Stimulated activated memory B cell treated with anti-CD40 and anti-IgM and Interleukin-4, amounts not matched to agents 10 μg/mL and 1 μg/mL and 100 μg/mL, for 72 hours (primary cell): ENCODE data around the gene RAPGEF2.
"Not testable (repeated sequence)": the region's sequence is repeated elsewhere in the genome, so short reads cannot be mapped to it uniquely, and the experiment has no call there.

Experiments
- ATAC-seq: fragments of 150-1000 bp; cut with Tn5 transposase; 2 replicates; pipeline ENCODE4 v1.10.0; 2021
- H3K27ac Mint-ChIP-seq: one replicate; pipeline ENCODE4 v1.8.0; 2022; ENCODE audit warnings: mild to moderate bottlenecking, mixed read lengths
- H3K27me3 Mint-ChIP-seq: one replicate; pipeline ENCODE4 v1.8.0; 2022; ENCODE audit warnings: mixed read lengths
- H3K36me3 Mint-ChIP-seq: one replicate; pipeline ENCODE4 v1.8.0; 2022; ENCODE audit warnings: mixed read lengths
- H3K4me1 Mint-ChIP-seq: one replicate; pipeline ENCODE4 v1.8.0; 2022; ENCODE audit warnings: mixed read lengths
- H3K4me3 Mint-ChIP-seq: one replicate; pipeline ENCODE4 v1.8.0; 2022; ENCODE audit warnings: mild to moderate bottlenecking, moderate library complexity, mixed read lengths
- H3K9me3 Mint-ChIP-seq: one replicate; pipeline ENCODE4 v1.8.0; 2022; ENCODE audit warnings: mixed read lengths

Gene RAPGEF2

GRCh38 chr4:159290321-159291030 lies 187.6 kb downstream of the RAPGEF2 start:
- no peaks in the 10 kb centered on the region for H3K4me1 Mint-ChIP-seq
- no peak for ATAC-seq
- peaks cover 21% of the 10 kb centered on the region for H3K36me3 Mint-ChIP-seq
- no peak overlapping the region for H3K4me3 Mint-ChIP-seq
- no peak overlapping the region for H3K27ac Mint-ChIP-seq
- H3K9me3 Mint-ChIP-seq, result peaks cover 3% of the 10 kb centered on the region
- H3K27me3 Mint-ChIP-seq, result no peaks in the 10 kb centered on the region

GRCh38 chr4:159291176-159291575 lies 188.3 kb downstream of the RAPGEF2 start:
- H3K4me3 Mint-ChIP-seq, result no peak overlapping the region
- no peak for ATAC-seq
- peaks cover 3% of the 10 kb centered on the region for H3K9me3 Mint-ChIP-seq
- no peaks in the 10 kb centered on the region for H3K27me3 Mint-ChIP-seq
- no peak overlapping the region for H3K27ac Mint-ChIP-seq
- peaks cover 17% of the 10 kb centered on the region for H3K36me3 Mint-ChIP-seq
- no peaks in the 10 kb centered on the region for H3K4me1 Mint-ChIP-seq

DNA sequence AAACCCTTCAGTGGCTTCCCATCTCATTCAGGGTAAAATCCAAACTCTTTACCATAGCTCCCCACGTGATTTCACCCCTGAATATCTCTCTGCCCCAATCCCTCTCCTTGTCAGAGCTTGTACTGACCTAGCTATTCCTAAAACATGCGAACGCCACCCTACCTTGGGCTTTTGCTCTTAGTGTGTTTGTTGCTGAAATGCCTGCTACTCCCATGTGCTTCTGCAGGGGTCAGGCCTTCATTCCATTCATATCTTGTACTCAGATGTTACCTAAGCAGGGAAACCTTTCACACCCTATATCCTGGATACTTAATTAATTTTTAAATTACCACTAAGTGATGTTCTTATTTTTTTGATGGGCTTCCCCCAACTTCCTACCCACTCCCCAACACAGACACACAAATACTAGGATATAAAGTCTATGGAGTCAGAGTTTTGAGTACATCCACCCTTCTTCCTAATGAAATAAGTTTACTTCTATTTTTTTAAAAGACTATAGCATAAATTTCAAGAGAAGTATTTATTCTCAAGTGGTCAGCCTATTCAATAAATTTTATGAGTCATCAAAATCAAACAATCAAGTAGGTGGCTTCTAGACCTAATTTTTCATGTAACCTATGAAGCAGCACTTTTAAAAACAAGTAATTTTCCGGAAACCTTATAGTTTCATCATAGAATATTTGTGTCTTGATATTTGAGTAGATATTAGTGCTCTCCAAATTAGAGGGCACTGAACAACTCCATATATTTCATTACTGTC lies 189.4 kb downstream of the RAPGEF2 start:
- H3K9me3 Mint-ChIP-seq, result peaks cover 3% of the 10 kb centered on the region
- no peak for ATAC-seq
- H3K4me3 Mint-ChIP-seq, result no peak overlapping the region
- H3K27ac Mint-ChIP-seq, result no peak overlapping the region
- peaks cover 6% of the 10 kb centered on the region for H3K4me1 Mint-ChIP-seq
- H3K36me3 Mint-ChIP-seq, result peaks cover 11% of the 10 kb centered on the region
- no peaks in the 10 kb centered on the region for H3K27me3 Mint-ChIP-seq

DNA sequence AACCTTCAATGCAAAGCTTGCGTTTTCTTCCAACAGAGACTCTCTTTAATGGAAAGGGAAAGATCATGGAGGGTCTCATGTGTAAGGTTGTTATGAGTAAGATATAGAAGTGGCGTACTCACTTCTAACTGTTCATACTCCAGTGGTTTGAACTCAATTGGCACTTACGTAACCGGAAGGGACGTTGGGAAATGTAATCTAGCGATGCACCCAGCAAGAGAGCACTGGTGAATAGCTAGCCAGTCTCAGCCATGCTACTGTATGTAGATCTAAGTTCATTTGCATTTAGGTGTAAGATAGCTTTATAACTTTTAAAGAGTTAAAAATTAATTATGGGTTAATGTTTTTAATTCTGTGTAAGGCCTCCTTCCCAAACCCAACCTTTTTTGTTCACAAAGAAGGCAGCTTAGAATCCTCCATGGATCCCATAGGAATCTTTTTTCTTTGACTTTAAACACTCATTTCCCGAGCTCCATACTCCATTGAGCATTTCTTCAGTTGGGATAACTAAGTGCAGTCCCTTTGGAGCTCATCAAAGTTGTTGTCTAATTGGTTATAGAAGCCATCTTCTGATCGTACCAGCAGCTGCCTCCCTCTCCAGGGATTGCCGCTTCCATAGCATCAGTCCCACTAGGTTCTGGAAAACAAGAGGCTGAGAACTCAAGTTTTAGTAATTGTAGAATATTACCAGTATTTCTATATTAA lies 191.1 kb downstream of the RAPGEF2 start:
- H3K27me3 Mint-ChIP-seq, result no peaks in the 10 kb centered on the region

DNA sequence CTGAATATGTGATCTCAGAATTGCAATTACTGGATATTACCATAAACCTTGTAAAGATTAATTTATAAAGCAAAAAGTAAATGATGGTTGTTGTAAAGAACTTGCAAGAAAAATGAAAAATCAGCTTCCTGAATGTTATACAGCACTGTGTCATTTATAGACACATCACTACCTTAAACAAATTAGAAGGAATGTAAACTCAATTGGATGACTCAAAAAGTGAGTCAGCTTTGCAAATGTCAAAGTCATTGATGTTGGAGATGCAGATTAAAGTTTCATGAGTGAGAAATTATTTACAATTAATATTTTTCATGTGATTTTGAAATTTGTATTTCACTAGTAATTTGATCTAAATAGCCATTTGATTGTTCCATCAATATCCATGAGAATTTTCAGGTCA lies 193.2 kb downstream of the RAPGEF2 start:
- Mint-ChIP-seq H3K36me3 (peaks cover 11% of the 10 kb centered on the region), H3K27me3 (no peaks in the 10 kb centered on the region), H3K4me1 (peaks cover 12% of the 10 kb centered on the region), H3K9me3 (peaks cover 3% of the 10 kb centered on the region), H3K4me3 (no peak overlapping the region), H3K27ac (no peak overlapping the region)
- no peak for ATAC-seq

More for the DNA sequence above, 191.1 kb downstream of the RAPGEF2 start:
- ATAC-seq, result no peak
- no peak overlapping the region for H3K27ac Mint-ChIP-seq
- peaks cover 12% of the 10 kb centered on the region for H3K4me1 Mint-ChIP-seq
- no peak overlapping the region for H3K4me3 Mint-ChIP-seq
- peaks cover 3% of the 10 kb centered on the region for H3K9me3 Mint-ChIP-seq
- H3K36me3 Mint-ChIP-seq, result peaks cover 11% of the 10 kb centered on the region

- Mint-ChIP-seq H3K9me3 (peaks cover 3% of the 10 kb centered on the region), H3K4me1 (peaks cover 12% of the 10 kb centered on the region), H3K4me3 (no peak overlapping the region), H3K36me3 (peaks cover 8% of the 10 kb centered on the region), H3K27ac (no peak overlapping the region), H3K27me3 (no peaks in the 10 kb centered on the region)
- no peak for ATAC-seq
Observed at GRCh38 chr4:159297091-159297490, 194.2 kb downstream of the RAPGEF2 start.

- no peak overlapping the region for H3K4me3 Mint-ChIP-seq
- no peaks in the 10 kb centered on the region for H3K27me3 Mint-ChIP-seq
- H3K36me3 Mint-ChIP-seq, result peaks cover 6% of the 10 kb centered on the region
- ATAC-seq, result no peak
- H3K4me1 Mint-ChIP-seq, result peaks cover 12% of the 10 kb centered on the region
- no peak overlapping the region for H3K27ac Mint-ChIP-seq
- peaks cover 3% of the 10 kb centered on the region for H3K9me3 Mint-ChIP-seq
Observed at GRCh38 chr4:159298502-159298901, 195.6 kb downstream of the RAPGEF2 start.

GRCh38 chr4:159303435-159303834 lies 200.6 kb downstream of the RAPGEF2 start:
- Mint-ChIP-seq H3K27ac (no peak overlapping the region), H3K4me1 (peaks cover 3% of the 10 kb centered on the region), H3K9me3 (peaks cover 13% of the 10 kb centered on the region), H3K27me3 (no peaks in the 10 kb centered on the region), H3K36me3 (peaks cover 23% of the 10 kb centered on the region), H3K4me3 (no peak overlapping the region)
- ATAC-seq, result no peak

DNA sequence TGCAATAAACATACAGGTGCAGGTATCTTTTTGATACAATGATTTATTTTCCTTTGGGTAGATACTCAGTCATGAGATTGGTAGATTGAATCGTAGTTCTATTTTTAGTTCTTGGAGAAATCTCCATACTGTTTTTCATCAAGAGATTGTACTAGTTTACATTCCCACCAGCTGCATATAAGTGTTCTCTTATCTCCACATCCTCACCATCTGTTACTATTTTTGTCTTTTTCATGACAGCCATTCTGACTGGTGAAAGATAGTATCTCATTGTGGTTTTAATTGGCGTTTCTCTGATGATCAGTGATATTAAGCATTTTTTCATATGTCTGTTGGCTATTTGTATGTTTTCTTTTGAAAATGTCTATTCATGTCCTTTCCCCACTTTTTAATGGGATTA lies 202.2 kb downstream of the RAPGEF2 start:
- Mint-ChIP-seq H3K27me3 (no peaks in the 10 kb centered on the region), H3K27ac (no peak overlapping the region), H3K4me3 (no peak overlapping the region), H3K4me1 (no peaks in the 10 kb centered on the region), H3K36me3 (peaks cover 34% of the 10 kb centered on the region), H3K9me3 (peaks cover 13% of the 10 kb centered on the region)
- ATAC-seq, result no peak

- no peaks in the 10 kb centered on the region for H3K27me3 Mint-ChIP-seq
- H3K9me3 Mint-ChIP-seq, result peaks cover 13% of the 10 kb centered on the region
- peaks cover 34% of the 10 kb centered on the region for H3K36me3 Mint-ChIP-seq
- no peak overlapping the region for H3K4me3 Mint-ChIP-seq
- no peaks in the 10 kb centered on the region for H3K4me1 Mint-ChIP-seq
- no peak overlapping the region for H3K27ac Mint-ChIP-seq
- ATAC-seq, result no peak
Observed at GRCh38 chr4:159307929-159308328, 205.1 kb downstream of the RAPGEF2 start.

DNA sequence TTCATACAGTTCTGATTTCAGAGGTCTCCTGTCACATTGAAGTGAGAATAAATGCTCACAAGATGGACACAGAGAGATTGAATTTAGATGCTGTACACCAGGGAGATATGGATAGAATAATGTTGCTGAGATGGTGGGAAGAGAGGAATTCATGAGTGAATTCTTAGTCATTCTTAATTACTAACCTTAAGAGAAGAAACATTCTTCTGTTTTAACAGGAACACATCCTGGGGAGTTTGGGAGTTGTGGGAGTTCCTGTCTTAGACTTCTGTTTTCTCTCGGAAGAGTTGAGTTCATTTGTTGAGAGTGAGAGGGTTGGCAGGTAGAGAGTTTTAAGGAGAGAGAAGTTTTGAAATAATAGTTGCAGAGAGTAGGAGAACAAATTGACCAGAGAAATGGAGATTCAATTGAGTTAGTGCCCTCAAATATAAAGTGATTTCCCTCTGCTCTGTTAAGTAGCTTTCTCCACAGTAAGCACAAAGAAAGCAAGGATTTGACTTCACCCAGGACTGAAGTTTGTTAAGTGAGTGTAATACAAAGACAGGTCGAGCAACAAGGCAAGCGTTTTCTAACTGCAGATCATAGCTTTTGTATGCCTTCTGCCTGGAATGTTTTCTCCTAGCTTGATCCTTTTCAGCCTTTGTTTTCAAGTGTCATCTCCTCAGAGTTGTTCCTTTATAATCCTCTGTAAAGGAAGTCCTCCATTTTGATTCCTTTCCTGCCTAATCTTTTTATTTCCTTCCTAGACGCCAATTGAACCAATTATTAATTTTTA lies 205.9 kb downstream of the RAPGEF2 start:
- no peaks in the 10 kb centered on the region for H3K27me3 Mint-ChIP-seq
- no peak overlapping the region for H3K4me3 Mint-ChIP-seq
- H3K4me1 Mint-ChIP-seq, result no peaks in the 10 kb centered on the region
- peaks cover 34% of the 10 kb centered on the region for H3K36me3 Mint-ChIP-seq
- ATAC-seq, result no peak
- peaks cover 13% of the 10 kb centered on the region for H3K9me3 Mint-ChIP-seq
- no peak overlapping the region for H3K27ac Mint-ChIP-seq

GRCh38 chr4:159312236-159312635 lies 209.4 kb downstream of the RAPGEF2 start:
- no peaks in the 10 kb centered on the region for H3K4me1 Mint-ChIP-seq
- no peaks in the 10 kb centered on the region for H3K27me3 Mint-ChIP-seq
- no peak overlapping the region for H3K4me3 Mint-ChIP-seq
- no peaks in the 10 kb centered on the region for H3K9me3 Mint-ChIP-seq
- no peak overlapping the region for H3K27ac Mint-ChIP-seq
- peaks cover 31% of the 10 kb centered on the region for H3K36me3 Mint-ChIP-seq
- no peak for ATAC-seq

DNA sequence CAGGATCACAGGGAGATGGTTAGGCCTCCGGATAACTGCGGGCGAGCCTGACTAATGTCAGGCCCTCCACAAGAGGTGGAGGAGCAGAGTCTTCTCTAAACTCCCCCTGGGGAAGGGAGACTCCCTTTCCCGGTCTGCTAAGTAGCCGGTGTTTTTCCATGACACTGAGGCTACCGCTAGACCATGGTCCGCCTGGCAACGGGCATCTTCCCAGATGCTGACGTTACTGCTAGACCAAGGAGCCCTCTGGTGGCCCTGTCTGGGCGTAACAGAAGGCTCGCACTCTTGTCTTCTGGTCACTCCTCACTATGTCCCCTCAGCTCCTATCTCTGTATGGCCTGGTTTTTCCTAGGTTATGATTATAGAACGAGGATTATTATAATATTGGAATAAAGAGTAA lies 213.0 kb downstream of the RAPGEF2 start:
- not testable (repeated sequence) for H3K4me1 Mint-ChIP-seq, H3K9me3 Mint-ChIP-seq, H3K27me3 Mint-ChIP-seq, H3K4me3 Mint-ChIP-seq, ATAC-seq, H3K27ac Mint-ChIP-seq
- H3K36me3 Mint-ChIP-seq, result peaks cover 19% of the 10 kb centered on the region

DNA sequence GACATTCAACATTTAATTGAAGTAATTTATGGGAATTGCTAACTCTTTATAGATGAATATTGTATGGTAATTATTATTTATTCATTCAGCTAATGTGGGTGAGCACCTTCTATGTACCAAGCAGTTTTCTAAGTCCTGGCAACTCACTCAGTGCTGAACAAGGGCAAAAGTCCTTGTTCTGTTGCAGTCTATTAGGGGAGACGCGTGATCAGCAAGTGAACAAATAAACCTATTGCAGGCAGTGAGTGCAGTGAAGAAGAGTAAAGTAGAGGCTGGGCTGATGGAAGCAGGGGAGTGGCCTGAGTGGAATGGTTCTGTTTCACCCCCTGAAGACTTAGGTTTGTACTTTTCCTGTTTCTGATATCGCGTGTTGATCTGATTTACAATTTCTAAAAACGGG lies 214.3 kb downstream of the RAPGEF2 start:
- Mint-ChIP-seq H3K36me3 (peaks cover 22% of the 10 kb centered on the region), H3K4me1 (no peaks in the 10 kb centered on the region), H3K9me3 (no peaks in the 10 kb centered on the region), H3K27ac (no peak overlapping the region), H3K4me3 (no peak overlapping the region), H3K27me3 (no peaks in the 10 kb centered on the region)
- no peak for ATAC-seq

DNA sequence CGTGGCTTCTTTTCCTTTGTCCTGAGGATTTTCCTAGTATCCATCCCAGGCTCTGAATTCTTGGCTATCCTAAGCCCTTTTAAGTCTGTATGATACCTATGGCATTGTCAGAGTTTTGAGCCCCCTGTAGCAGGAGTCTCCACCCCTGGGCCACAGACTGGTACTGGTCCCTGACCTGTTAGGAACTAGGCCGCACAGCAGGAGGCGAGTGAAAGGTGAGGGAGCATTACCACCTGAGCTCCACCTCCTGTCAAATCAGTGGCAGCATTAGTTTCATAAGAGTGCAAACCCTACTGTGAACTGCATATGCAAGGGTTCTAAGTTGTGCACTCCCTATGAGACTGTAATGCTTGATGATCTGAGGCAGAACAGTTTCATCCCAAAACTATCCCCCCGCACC lies 216.1 kb downstream of the RAPGEF2 start:
- ATAC-seq, result no peak
- Mint-ChIP-seq H3K36me3 (peaks cover 33% of the 10 kb centered on the region), H3K27me3 (no peaks in the 10 kb centered on the region), H3K4me1 (no peaks in the 10 kb centered on the region), H3K9me3 (no peaks in the 10 kb centered on the region), H3K4me3 (no peak overlapping the region), H3K27ac (no peak overlapping the region)
